Small intestine (tissue), 7 donors: Measurements from ENCODE around the gene HMCN1. TPM values are rescaled to one million over a fixed set of nuclear protein-coding genes. Genes with fewer than 3 reads are reported as not detected.
"Not testable (repeated sequence)": the region's sequence is repeated elsewhere in the genome, so short reads cannot be mapped to it uniquely, and the experiment has no call there.

Experiments used
- DNase-seq, 2 donors: peaks; one replicate each; pipeline versions ENCODE4 v3.0.0 to v3.0.0-alpha.2; 2013
- FAIRE-seq: peaks from 2 replicates; lab custom pipeline; 2012; peaks lifted over from hg19 to GRCh38; lab: Jason Lieb, UNC
- H3K27ac ChIP-seq, 3 donors: one replicate each; pipeline ENCODE4 v1.5.1; 2013; ENCODE audit warnings: low read length in 2 of 3, mild to moderate bottlenecking in 2 of 3, control low read depth in 1 of 3, inconsistent platforms in 1 of 3, low read depth in 1 of 3, moderate library complexity in 1 of 3
- H3K27me3 ChIP-seq, 3 donors: one replicate each; pipeline ENCODE4 v1.6.1; 2013; ENCODE audit warnings: low read length in 3 of 3, inconsistent platforms in 1 of 3; ENCODE audit not compliant: control insufficient read depth in 3 of 3, insufficient read depth in 3 of 3
- H3K36me3 ChIP-seq, 3 donors: one replicate each; pipeline ENCODE4 v1.6.1; 2013; ENCODE audit warnings: low read length in 3 of 3, inconsistent platforms in 1 of 3, low read depth in 1 of 3, mild to moderate bottlenecking in 1 of 3, moderate library complexity in 1 of 3; ENCODE audit not compliant: control insufficient read depth in 3 of 3, insufficient read depth in 2 of 3
- H3K4me1 ChIP-seq, 3 donors: one replicate each; pipeline ENCODE4 v1.6.1; 2013; ENCODE audit warnings: low read length in 2 of 3, inconsistent platforms in 1 of 3, low read depth in 1 of 3, mild to moderate bottlenecking in 1 of 3, moderate library complexity in 1 of 3; ENCODE audit not compliant: control insufficient read depth in 3 of 3, insufficient read depth in 2 of 3
- H3K4me3 ChIP-seq, 3 donors: one replicate each; pipeline ENCODE4 v1.5.1; 2013; ENCODE audit warnings: low read length in 3 of 3, control low read depth in 1 of 3, inconsistent platforms in 1 of 3, low read depth in 1 of 3, mild to moderate bottlenecking in 1 of 3, moderate library complexity in 1 of 3
- H3K9me3 ChIP-seq, 2 donors: one replicate each; pipeline ENCODE4 v1.6.1; 2013; ENCODE audit warnings: low read depth in 1 of 2, low read length in 1 of 2; ENCODE audit not compliant: control insufficient read depth in 2 of 2, insufficient read depth in 1 of 2
- WGBS, 3 donors: extraction: QIAGEN DNeasy Blood & Tissue Kit; methylation state at CpG; one replicate each; pipeline ENCODE4 v1.1.7; 2013; 5-methylcytosine and 5-hydroxymethylcytosine counted together
- polyA plus RNA-seq, 4 donors: library from polyadenylated mRNA; stranded (reverse) in 3 of 4; unstranded in 1 of 4; fragments of 200-250 nt in 3 of 4; fragments of 120-200 nt in 1 of 4; gene quantifications; one replicate each; pipeline versions ENCODE4 v1.2.1 to v1.2.3, GENCODE V29; 2013
- donor health status: healthy with polysubstance abuse.
- donor health status: control.
- donor health status: control.
- donor health status: Bipolar disorder and iron deficiency.
- donor health status: healthy.

The HMCN1 gene
- polyA plus RNA-seq, 4 donors: under 0.01 to 1.9 (median 0.62) TPM

- not testable (repeated sequence) for H3K4me1 ChIP-seq, H3K4me3 ChIP-seq, H3K36me3 ChIP-seq, H3K27me3 ChIP-seq, H3K9me3 ChIP-seq, FAIRE-seq, H3K27ac ChIP-seq, DNase-seq
- WGBS, 3 donors: 91 to 94% (median 91%) methylated on average over 6 of the region's 6 CpGs
These were observed 452.1 kb downstream of the HMCN1 start for GRCh38 chr1:186186251-186186650.

DNA sequence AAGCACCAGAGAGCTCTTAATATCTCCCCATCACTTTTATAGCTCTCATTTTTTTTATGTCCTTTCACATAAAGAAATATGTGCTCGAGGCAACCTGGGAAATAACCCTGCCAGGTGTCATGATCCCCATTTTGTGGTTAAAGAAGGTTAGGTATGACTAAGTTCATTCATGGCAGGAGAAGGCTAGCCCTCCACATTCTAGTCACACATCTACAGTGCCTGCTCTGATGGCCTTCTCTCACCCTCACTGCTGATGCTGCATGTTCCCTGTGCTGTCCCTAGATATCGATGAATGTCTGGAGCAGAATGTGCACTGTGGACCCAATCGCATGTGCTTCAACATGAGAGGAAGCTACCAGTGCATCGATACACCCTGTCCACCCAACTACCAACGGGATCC is 453.4 kb downstream of the HMCN1 start:
- DNase-seq (no peak), FAIRE-seq (no peak)
- no peaks in the 10 kb centered on the region for H3K27me3 ChIP-seq
- 81 to 87% (median 83%) methylated on average over 5 of the region's 5 CpGs for WGBS, 3 donors
- no peaks in the 10 kb centered on the region for H3K9me3 ChIP-seq
- no peak overlapping the region for H3K27ac ChIP-seq
- no peak overlapping the region for H3K4me3 ChIP-seq
- H3K36me3 ChIP-seq: no peaks in the 10 kb centered on the region
- H3K4me1 ChIP-seq: peaks cover 0 to 3% (median 0%) of the 10 kb centered on the region in 3 donors

DNA sequence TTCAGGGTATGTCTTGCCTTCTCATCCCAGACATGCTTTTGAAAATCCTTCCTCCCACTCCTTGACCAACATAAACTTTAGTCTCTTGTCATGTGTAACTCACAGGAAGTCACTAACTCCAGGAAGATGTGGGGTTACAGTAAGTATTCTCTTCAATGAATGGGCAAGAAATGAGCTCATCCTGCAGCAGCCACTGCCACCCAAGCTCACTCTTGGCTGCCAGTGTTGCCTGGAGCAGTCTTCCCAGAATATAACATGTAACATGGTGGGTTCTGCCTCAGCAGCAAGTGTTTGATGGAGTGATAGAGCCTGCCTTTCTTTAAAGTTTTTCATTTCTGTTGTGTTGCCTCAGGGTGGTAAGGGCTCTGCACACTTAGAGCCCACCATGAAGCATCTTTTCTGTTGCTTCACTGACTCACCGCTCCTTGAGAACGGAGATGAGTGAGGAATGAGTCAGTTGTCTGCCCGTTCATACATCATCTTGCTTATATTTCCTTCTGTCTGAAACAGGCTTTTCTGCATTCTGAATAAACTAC is 453.9 kb downstream of the HMCN1 start:
- no peak for FAIRE-seq
- WGBS, 3 donors: 67 to 83% (median 80%) methylated on average over 3 of the region's 3 CpGs
- H3K27ac ChIP-seq: no peak overlapping the region

GRCh38 chr1:186188736-186189135 is 454.5 kb downstream of the HMCN1 start:
- WGBS, 3 donors: 84 to 93% (median 92%) methylated on average over 2 of the region's 2 CpGs
- FAIRE-seq (no peak), DNase-seq (no peak)
- no peaks in the 10 kb centered on the region for H3K9me3 ChIP-seq
- peaks cover 0 to 2% (median 0%) of the 10 kb centered on the region in 3 donors for H3K4me1 ChIP-seq
- H3K27ac ChIP-seq: no peak overlapping the region
- H3K4me3 ChIP-seq: no peak overlapping the region
- no peaks in the 10 kb centered on the region for H3K27me3 ChIP-seq
- H3K36me3 ChIP-seq: no peaks in the 10 kb centered on the region

More for the DNA sequence above, 453.9 kb downstream of the HMCN1 start:
- H3K27me3 ChIP-seq: no peaks in the 10 kb centered on the region
- H3K4me1 ChIP-seq: peaks cover 0 to 3% (median 0%) of the 10 kb centered on the region in 3 donors
- no peaks in the 10 kb centered on the region for H3K9me3 ChIP-seq
- no peaks in the 10 kb centered on the region for H3K36me3 ChIP-seq
- DNase-seq: no peak
- no peak overlapping the region for H3K4me3 ChIP-seq

DNA sequence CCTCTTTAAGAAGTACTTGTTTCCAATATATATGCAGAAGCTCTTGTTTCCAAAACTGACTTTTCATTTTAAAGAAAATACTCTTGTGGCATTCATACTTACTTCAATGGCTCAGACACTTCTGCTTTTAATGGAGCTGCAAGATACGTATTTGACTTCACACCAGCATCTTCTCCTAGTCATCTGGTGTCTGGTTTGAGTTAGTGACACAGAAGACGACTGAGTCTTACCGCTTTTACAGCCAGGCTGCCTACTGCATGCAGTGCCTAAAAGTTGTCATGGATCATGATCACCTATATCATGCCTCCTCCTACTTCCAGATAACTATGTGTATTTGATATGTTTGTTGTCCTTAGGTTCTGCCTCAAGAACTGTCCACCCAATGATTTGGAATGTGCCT is 455.0 kb downstream of the HMCN1 start:
- 89 to 97% (median 91%) methylated on average over 3 of the region's 3 CpGs for WGBS, 3 donors
- FAIRE-seq (no peak), DNase-seq (no peak)
- H3K27me3 ChIP-seq: no peaks in the 10 kb centered on the region
- no peak overlapping the region for H3K27ac ChIP-seq
- H3K36me3 ChIP-seq: no peaks in the 10 kb centered on the region
- H3K4me3 ChIP-seq: no peak overlapping the region
- H3K9me3 ChIP-seq: no peaks in the 10 kb centered on the region
- no peaks in the 10 kb centered on the region for H3K4me1 ChIP-seq

- Histone ChIP-seq H3K4me1 (no peaks in the 10 kb centered on the region), H3K36me3 (no peaks in the 10 kb centered on the region), H3K27me3 (no peaks in the 10 kb centered on the region), H3K27ac (no peak overlapping the region), H3K4me3 (no peak overlapping the region), H3K9me3 (no peaks in the 10 kb centered on the region)
- no peak for FAIRE-seq
- WGBS, 3 donors: 51 to 71% (median 62%) methylated on average over 2 of the region's 2 CpGs
- no peak for DNase-seq
These were observed 457.3 kb downstream of the HMCN1 start for GRCh38 chr1:186191511-186191910.

GRCh38 chr1:186193224-186193623 is 459.0 kb downstream of the HMCN1 start:
- Histone ChIP-seq H3K27me3 (no peaks in the 10 kb centered on the region), H3K4me3 (no peak overlapping the region), H3K4me1 (no peaks in the 10 kb centered on the region), H3K27ac (no peak overlapping the region), H3K9me3 (no peaks in the 10 kb centered on the region), H3K36me3 (no peaks in the 10 kb centered on the region)
- WGBS, 3 donors: 76 to 89% (median 84%) methylated on average over 2 of the region's 2 CpGs
- no peak for DNase-seq
- FAIRE-seq: no peak

- FAIRE-seq (no peak), DNase-seq (no peak)
- Histone ChIP-seq H3K36me3 (no peaks in the 10 kb centered on the region), H3K27ac (no peak overlapping the region), H3K4me1 (no peaks in the 10 kb centered on the region), H3K9me3 (no peaks in the 10 kb centered on the region), H3K4me3 (no peak overlapping the region), H3K27me3 (no peaks in the 10 kb centered on the region)
- WGBS, 3 donors: 88 to 89% (median 88%) methylated on average over 2 of the region's 2 CpGs
These were observed 460.0 kb downstream of the HMCN1 start for GRCh38 chr1:186194107-186194756.
